Ishikawa (cell line): Measurements from ENCODE around the gene CSHL1.

Experiments used
- CEBPB ChIP-seq: IDR thresholded peaks from 2 replicates; pipeline ENCODE4 v1.6.1; 2012
- CREB1 ChIP-seq: IDR thresholded peaks from 2 replicates; pipeline ENCODE4 v1.6.1; 2012; ENCODE audit warnings: low read depth
- EGR1 ChIP-seq: IDR thresholded peaks from 2 replicates; pipeline ENCODE4 v1.6.1; 2012
- EP300 ChIP-seq: IDR thresholded peaks from 2 replicates; pipeline ENCODE4 v1.6.1; 2012; ENCODE audit warnings: borderline replicate concordance
- FOXM1 ChIP-seq: IDR thresholded peaks from 2 replicates; pipeline ENCODE4 v1.6.1; 2012; ENCODE audit warnings: low read depth, borderline replicate concordance
- NFIC ChIP-seq: IDR thresholded peaks from 2 replicates; pipeline ENCODE4 v1.6.1; 2012
- RAD21 ChIP-seq: IDR thresholded peaks from 2 replicates; pipeline ENCODE4 v1.6.1; 2012; ENCODE audit warnings: low read depth
- TAF1 ChIP-seq: IDR thresholded peaks from 2 replicates; pipeline ENCODE4 v1.6.1; 2012; ENCODE audit warnings: low read depth, mild to moderate bottlenecking
- TCF12 ChIP-seq: IDR thresholded peaks from 2 replicates; pipeline ENCODE4 v1.6.1; 2012; ENCODE audit warnings: low read depth
- TEAD4 ChIP-seq: IDR thresholded peaks from 2 replicates; pipeline ENCODE4 v1.6.1; 2012
- YY1 ChIP-seq: IDR thresholded peaks from 2 replicates; pipeline ENCODE4 v1.6.1; 2012; ENCODE audit warnings: low read depth
- ZBTB7A ChIP-seq: IDR thresholded peaks from 2 replicates; pipeline ENCODE4 v1.6.1; 2012; ENCODE audit warnings: low read depth
- TF ChIP-seq, protein P1 (sequence below): IDR thresholded peaks from 2 replicates; pipeline ENCODE4 v1.6.1; 2012
- TF ChIP-seq, protein P2 (sequence below): IDR thresholded peaks from 2 replicates; pipeline ENCODE4 v1.6.1; 2012; ENCODE audit warnings: low read depth, mild to moderate bottlenecking
- TF ChIP-seq, protein P3 (sequence below): IDR thresholded peaks from 2 replicates; pipeline ENCODE4 v1.6.1; 2012

Gene CSHL1

DNA sequence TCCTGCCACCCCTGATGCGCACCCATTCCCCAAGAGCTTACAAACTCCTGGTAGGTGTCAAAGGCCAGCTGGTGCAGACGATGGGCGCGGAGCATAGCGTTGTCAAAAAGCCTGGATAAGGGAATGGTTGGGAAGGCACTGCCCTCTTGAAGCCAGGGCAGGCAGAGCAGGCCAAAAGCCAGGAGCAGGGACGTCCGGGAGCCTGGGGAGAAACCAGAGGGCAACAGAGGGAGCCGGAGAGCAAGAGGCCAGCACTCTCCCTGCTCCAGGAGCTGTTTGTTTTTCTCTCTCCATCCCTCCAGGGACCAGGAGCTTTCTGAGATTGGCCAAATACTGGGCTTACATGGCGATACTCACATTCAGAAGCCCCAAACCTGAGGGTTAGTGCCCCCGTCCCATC lies 7.2 kb upstream of the CSHL1 start:
- no peak for TF ChIP-seq TCF12
- no peak for TF ChIP-seq NFIC
- no peak for TF ChIP-seq CEBPB
- TF ChIP-seq, protein P1, sequence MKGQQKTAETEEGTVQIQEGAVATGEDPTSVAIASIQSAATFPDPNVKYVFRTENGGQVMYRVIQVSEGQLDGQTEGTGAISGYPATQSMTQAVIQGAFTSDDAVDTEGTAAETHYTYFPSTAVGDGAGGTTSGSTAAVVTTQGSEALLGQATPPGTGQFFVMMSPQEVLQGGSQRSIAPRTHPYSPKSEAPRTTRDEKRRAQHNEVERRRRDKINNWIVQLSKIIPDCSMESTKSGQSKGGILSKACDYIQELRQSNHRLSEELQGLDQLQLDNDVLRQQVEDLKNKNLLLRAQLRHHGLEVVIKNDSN, result no peak
- TF ChIP-seq YY1, result no peak
- no peak for TF ChIP-seq FOXM1
- no peak for TF ChIP-seq RAD21
- TF ChIP-seq CREB1, result no peak

- TF ChIP-seq NFIC (no peak), YY1 (no peak), EGR1 (no peak), TAF1 (no peak), RAD21 (no peak), EP300 (no peak), CREB1 (no peak), TEAD4 (no peak), ZBTB7A (no peak), TCF12 (no peak), FOXM1 (no peak), CEBPB (no peak)
- TF ChIP-seq, protein P2, sequence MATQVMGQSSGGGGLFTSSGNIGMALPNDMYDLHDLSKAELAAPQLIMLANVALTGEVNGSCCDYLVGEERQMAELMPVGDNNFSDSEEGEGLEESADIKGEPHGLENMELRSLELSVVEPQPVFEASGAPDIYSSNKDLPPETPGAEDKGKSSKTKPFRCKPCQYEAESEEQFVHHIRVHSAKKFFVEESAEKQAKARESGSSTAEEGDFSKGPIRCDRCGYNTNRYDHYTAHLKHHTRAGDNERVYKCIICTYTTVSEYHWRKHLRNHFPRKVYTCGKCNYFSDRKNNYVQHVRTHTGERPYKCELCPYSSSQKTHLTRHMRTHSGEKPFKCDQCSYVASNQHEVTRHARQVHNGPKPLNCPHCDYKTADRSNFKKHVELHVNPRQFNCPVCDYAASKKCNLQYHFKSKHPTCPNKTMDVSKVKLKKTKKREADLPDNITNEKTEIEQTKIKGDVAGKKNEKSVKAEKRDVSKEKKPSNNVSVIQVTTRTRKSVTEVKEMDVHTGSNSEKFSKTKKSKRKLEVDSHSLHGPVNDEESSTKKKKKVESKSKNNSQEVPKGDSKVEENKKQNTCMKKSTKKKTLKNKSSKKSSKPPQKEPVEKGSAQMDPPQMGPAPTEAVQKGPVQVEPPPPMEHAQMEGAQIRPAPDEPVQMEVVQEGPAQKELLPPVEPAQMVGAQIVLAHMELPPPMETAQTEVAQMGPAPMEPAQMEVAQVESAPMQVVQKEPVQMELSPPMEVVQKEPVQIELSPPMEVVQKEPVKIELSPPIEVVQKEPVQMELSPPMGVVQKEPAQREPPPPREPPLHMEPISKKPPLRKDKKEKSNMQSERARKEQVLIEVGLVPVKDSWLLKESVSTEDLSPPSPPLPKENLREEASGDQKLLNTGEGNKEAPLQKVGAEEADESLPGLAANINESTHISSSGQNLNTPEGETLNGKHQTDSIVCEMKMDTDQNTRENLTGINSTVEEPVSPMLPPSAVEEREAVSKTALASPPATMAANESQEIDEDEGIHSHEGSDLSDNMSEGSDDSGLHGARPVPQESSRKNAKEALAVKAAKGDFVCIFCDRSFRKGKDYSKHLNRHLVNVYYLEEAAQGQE, result no peak
- TF ChIP-seq, protein P3, sequence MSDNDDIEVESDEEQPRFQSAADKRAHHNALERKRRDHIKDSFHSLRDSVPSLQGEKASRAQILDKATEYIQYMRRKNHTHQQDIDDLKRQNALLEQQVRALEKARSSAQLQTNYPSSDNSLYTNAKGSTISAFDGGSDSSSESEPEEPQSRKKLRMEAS, result no peak
- TF ChIP-seq, protein P1, result no peak
Observed at GRCh38 chr17:63917646-63918045, 6.6 kb upstream of the CSHL1 start.

- TF ChIP-seq, protein P2, result no peak
Observed at GRCh38 chr17:63916566-63917185, 5.6 kb upstream of the CSHL1 start.

DNA sequence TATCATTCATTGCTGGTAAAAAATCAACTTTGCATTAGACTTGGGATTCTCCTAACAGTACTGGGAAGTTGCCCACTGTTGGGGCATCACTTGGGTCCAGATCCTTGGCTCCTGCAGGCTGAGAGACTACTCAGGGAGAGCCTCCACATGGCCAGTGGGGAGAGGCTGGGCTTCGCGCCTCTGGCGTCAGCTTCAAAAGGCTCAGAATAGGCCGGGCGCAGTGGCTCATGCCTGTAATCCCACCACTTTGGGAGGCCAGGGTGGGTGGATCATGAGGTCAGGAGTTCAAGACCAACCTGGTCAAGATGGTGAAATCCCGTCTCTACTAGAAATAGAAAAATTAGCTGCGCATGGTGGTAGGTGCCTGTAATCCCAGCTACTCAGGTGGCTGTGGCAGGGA lies 3.4 kb upstream of the CSHL1 start:
- no peak for TF ChIP-seq ZBTB7A
- no peak for TF ChIP-seq TAF1
- no peak for TF ChIP-seq FOXM1
- no peak for TF ChIP-seq CEBPB
- TF ChIP-seq EGR1, result no peak
- TF ChIP-seq TEAD4, result no peak
- TF ChIP-seq NFIC, result no peak
- no peak for TF ChIP-seq EP300
- TF ChIP-seq, protein P2, result no peak
- TF ChIP-seq, protein P1, result no peak
- no peak for TF ChIP-seq YY1

- TF ChIP-seq, protein P3, result no peak
- TF ChIP-seq NFIC (no peak), RAD21 (peak; percentile 73)
Observed at GRCh38 chr17:63911657-63912100, 621 bp upstream of the CSHL1 start.
